Left lung (tissue), 10 donors: ENCODE measurements around the gene PFKFB3. TPM values are rescaled to one million over a fixed set of nuclear protein-coding genes. Genes with fewer than 3 reads are reported as not detected.

ENCODE experiments used
- ATAC-seq: fragments of 200-7000 bp; cut with Tn5 transposase; one replicate; pipeline ENCODE4 v1.9.1; 2020; ENCODE audit warnings: moderate library complexity
- DNase-seq, 4 donors: peaks; one replicate each; pipeline ENCODE4 v3.0.0-alpha.2; 2013 to 2020
- H3K27ac ChIP-seq, 2 donors: fragments of 200-600 bp; sonication (generic) in 1 of 2; one replicate each; pipeline versions ENCODE4 v1.5.0 to v1.8.0; 2020 to 2021
- H3K27me3 ChIP-seq, 2 donors: fragments of 200-600 bp; sonication (generic) in 1 of 2; one replicate each; pipeline versions ENCODE4 v1.5.0 to v1.8.0; 2020 to 2021
- H3K36me3 ChIP-seq, 2 donors: fragments of 200-600 bp; sonication (generic) in 1 of 2; one replicate each; pipeline versions ENCODE4 v1.5.0 to v1.8.0; 2020 to 2021
- H3K4me1 ChIP-seq, 2 donors: fragments of 200-600 bp; one replicate each; pipeline ENCODE4 v1.8.0; 2021
- H3K4me3 ChIP-seq, 2 donors: fragments of 200-600 bp; sonication (generic) in 1 of 2; one replicate each; pipeline versions ENCODE4 v1.5.0 to v1.8.0; 2020 to 2021; ENCODE audit warnings: mild to moderate bottlenecking in 1 of 2
- H3K9me3 ChIP-seq, 2 donors: fragments of 200-600 bp; sonication (generic) in 1 of 2; one replicate each; pipeline versions ENCODE4 v1.5.0 to v1.8.0; 2020 to 2021
- CTCF ChIP-seq, 2 donors: fragments of 200-600 bp; sonication (generic) in 1 of 2; IDR thresholded peaks; one replicate each; pipeline versions ENCODE4 v1.5.0 to v1.8.0; 2021; ENCODE audit warnings: antibody characterized with exemption in 2 of 2
- intact Hi-C, 2 donors: fragments of 100-400 bp; cut with DNase I; formaldehyde crosslinking; loops; one replicate each; pipeline versions ENCODE4 v1.11.2 to v1.14.2; 2022
- polyA plus RNA-seq, 6 donors: library from polyadenylated mRNA; unstranded; fragments of 120-200 nt; gene quantifications; one replicate each; pipeline ENCODE4 v1.2.1, GENCODE V29; 2013; ENCODE audit not compliant: insufficient read length in 6 of 6
- total RNA-seq, 2 donors: library from RNA; stranded (reverse); fragmentation: NEBNext Ultra II Directional; extraction: Animal tissue kit (Norgen Biotek cat#: 25700); gene quantifications; one replicate each; pipeline ENCODE4 v1.2.1, GENCODE V29; 2021
- donor health status: DM: no; HTN: yes; CAD: no.
- donor health status: DM: no; HTN: no; CAD: no.

Gene PFKFB3
- total and polyA plus RNA-seq, 8 donors = 15.3 to 120 (median 22.5) TPM

GRCh38 chr10:6267941-6268340, 65.2 kb downstream of the PFKFB3 start:
- intact Hi-C loops = no loop called here
- TF ChIP-seq CTCF (IDR thresholded peaks at IDR 0.05) = no peak
- Histone ChIP-seq H3K4me1 (peaks cover 0 to 56% of the 10 kb centered on the region in 2 donors), H3K36me3 (no peaks in the 10 kb centered on the region), H3K4me3 (no peak overlapping the region), H3K9me3 (no peaks in the 10 kb centered on the region), H3K27me3 (no peaks in the 10 kb centered on the region), H3K27ac (peak overlapping the region in 1 of 2 donors; percentile 84)
- DNase-seq (peak in 1 of 4 donors; percentile 69), ATAC-seq (peak; percentile 67)

DNA sequence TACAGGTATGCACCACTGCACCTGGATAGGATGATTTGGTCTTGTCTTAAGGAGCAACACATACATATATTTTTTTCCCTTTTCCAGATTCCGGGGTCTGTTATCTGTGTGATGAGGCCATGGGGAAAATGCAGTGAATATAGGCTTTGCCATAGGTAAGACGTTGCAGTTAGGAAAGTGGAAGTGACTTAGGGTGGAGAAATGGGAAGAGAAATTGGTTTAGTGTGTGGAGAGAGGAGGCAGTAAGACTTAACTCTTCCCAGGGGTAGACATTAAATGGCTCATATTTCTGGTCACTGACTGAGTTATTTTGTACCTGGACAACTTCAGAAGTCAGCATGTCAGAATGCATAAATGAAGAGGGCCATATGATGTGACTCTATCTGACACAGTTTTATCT, 66.7 kb downstream of the PFKFB3 start:
- ATAC-seq = no peak
- no peak overlapping the region for H3K4me3 ChIP-seq
- TF ChIP-seq CTCF (IDR thresholded peaks at IDR 0.05) = no peak
- peaks cover 0 to 71% of the 10 kb centered on the region in 2 donors for H3K4me1 ChIP-seq
- no peaks in the 10 kb centered on the region for H3K9me3 ChIP-seq
- H3K27ac ChIP-seq = peak overlapping the region; percentile 15 to 84
- intact Hi-C loops = no loop called here
- no peaks in the 10 kb centered on the region for H3K27me3 ChIP-seq
- H3K36me3 ChIP-seq = no peaks in the 10 kb centered on the region
- no peak for DNase-seq

DNA sequence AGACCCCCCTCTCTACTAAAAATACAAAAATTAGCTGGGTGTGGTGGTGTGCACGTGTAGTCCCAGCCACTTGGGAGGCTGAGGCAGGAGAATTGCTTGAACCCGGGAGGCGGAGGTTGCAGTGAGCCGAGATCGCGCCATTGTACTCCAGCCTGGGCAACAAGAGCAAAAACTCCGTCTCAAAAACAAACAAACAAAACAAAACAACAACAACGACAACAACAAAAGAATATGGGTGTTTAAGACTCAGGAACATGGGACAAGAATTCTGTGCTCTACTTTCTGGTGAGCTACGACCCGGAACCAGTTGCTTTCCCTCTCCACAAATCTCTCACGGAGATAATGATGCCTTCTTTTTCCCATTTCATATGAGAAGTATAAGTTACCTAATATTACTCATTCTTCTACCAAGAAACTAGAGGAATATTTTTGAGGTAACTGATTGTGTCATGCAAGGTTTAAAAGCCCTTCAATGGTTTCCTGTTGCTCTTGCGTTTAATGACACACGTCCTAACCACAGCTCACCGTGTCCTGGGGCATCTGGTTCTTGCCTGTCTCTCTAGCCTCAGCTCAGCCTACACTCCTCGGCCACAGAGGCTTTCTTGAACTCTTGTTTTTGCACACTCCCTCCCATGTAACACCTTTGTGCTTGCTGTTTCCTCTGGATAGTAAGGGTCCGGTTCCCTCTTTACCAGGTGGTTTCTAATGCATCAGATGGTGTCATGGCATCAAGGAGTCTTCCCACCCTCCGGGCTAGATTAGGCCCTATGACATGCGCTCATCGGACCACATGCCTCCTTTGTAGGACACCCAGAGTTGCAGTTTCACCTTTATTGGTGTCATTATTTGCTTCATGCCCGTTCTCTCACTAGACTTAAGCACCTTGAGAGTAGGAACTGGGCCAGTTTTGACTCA, 67.5 kb downstream of the PFKFB3 start:
- ATAC-seq = peak; percentile 2
- Histone ChIP-seq H3K27ac (peak overlapping the region; percentile 57 to 84), H3K27me3 (no peaks in the 10 kb centered on the region), H3K4me1 (peaks cover 4 to 79% of the 10 kb centered on the region in 2 donors), H3K4me3 (no peak overlapping the region), H3K9me3 (no peaks in the 10 kb centered on the region), H3K36me3 (no peaks in the 10 kb centered on the region)
- intact Hi-C loops = no loop called here
- no peak for DNase-seq
- no peak for TF ChIP-seq CTCF (IDR thresholded peaks at IDR 0.05)

DNA sequence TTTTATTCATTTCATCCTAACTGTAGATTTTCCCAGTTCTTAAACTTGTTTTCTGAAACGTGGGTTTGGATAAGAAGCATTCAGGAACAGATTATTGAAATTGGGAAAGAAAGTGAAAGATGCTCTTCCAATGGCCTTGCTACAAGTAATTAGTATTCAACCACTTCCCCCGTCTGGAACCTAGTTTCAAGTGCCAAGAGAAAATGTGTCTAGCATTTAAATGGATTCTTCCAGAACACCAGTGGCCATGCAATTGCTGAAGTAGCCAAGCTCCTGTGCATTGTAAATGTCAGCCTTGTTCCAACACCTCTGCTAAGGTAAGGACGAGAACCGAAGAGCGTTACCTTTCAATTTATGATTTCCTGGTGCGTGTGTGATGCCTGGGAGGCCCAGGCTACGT, 68.2 kb downstream of the PFKFB3 start:
- no peak for TF ChIP-seq CTCF (IDR thresholded peaks at IDR 0.05)
- Histone ChIP-seq H3K27ac (peak overlapping the region; percentile 57 to 84), H3K4me3 (no peak overlapping the region), H3K36me3 (no peaks in the 10 kb centered on the region), H3K27me3 (no peaks in the 10 kb centered on the region), H3K9me3 (no peaks in the 10 kb centered on the region), H3K4me1 (peaks cover 4 to 86% of the 10 kb centered on the region in 2 donors)
- DNase-seq (no peak), ATAC-seq (no peak)
- intact Hi-C loops = no loop called here

- H3K36me3 ChIP-seq = no peaks in the 10 kb centered on the region
- no peak overlapping the region for H3K4me3 ChIP-seq
- ATAC-seq = peak; percentile 3
- peaks cover 4 to 88% of the 10 kb centered on the region in 2 donors for H3K4me1 ChIP-seq
- no peak for TF ChIP-seq CTCF (IDR thresholded peaks at IDR 0.05)
- peak overlapping the region; percentile 57 to 84 for H3K27ac ChIP-seq
- no peaks in the 10 kb centered on the region for H3K9me3 ChIP-seq
- H3K27me3 ChIP-seq = no peaks in the 10 kb centered on the region
- intact Hi-C loops = no loop called here
- DNase-seq = no peak
Observed at GRCh38 chr10:6271663-6272062, 68.9 kb downstream of the PFKFB3 start.
